Astrocyte (in vitro differentiated cells and primary cell): ENCODE results near the gene NIT1. TPM values are rescaled to one million over a fixed set of nuclear protein-coding genes. Genes with fewer than 3 reads are reported as not detected.

Experiments used
- DNase-seq: peaks from one replicate; pipeline ENCODE4 v3.0.0-alpha.2; 2010; ENCODE audit warnings: low read depth
- FAIRE-seq: peaks from 2 replicates; lab custom pipeline; 2011; peaks lifted over from hg19 to GRCh38; lab: Jason Lieb, UNC
- H2AFZ ChIP-seq: 2 replicates; pipeline ENCODE4 v1.6.0; 2012; ENCODE audit warnings: low read depth, low read length, inconsistent platforms
- H3K27ac ChIP-seq: 2 replicates; pipeline ENCODE4 v1.5.1; 2011; ENCODE audit warnings: low read depth, low read length, inconsistent platforms
- H3K27me3 ChIP-seq: 2 replicates; pipeline ENCODE4 v1.6.0; 2011; ENCODE audit warnings: low read length, inconsistent platforms; ENCODE audit not compliant: insufficient read depth
- H3K36me3 ChIP-seq: 2 replicates; pipeline ENCODE4 v1.5.1; 2011; ENCODE audit warnings: low read length, inconsistent platforms; ENCODE audit not compliant: insufficient read depth
- H3K4me1 ChIP-seq: 2 replicates; pipeline ENCODE4 v1.5.1; 2011; ENCODE audit warnings: low read length, inconsistent platforms; ENCODE audit not compliant: insufficient read depth
- H3K4me2 ChIP-seq: 2 replicates; pipeline ENCODE4 v1.6.0; 2012; ENCODE audit warnings: low read length, inconsistent platforms
- H3K4me3 ChIP-seq: 2 replicates; pipeline ENCODE4 v1.5.1; 2011; ENCODE audit warnings: low read depth, mild to moderate bottlenecking, low read length, inconsistent platforms; ENCODE audit not compliant: insufficient read depth
- H3K79me2 ChIP-seq: 2 replicates; pipeline ENCODE4 v1.6.0; 2012; ENCODE audit warnings: mild to moderate bottlenecking, low read length, inconsistent platforms; ENCODE audit not compliant: insufficient read depth
- H3K9ac ChIP-seq: 2 replicates; pipeline ENCODE4 v1.6.0; 2012; ENCODE audit warnings: mild to moderate bottlenecking, low read length, inconsistent platforms
- H3K9me3 ChIP-seq: 2 replicates; pipeline ENCODE4 v1.5.1; 2012; ENCODE audit warnings: low read depth, mild to moderate bottlenecking, low read length, inconsistent platforms; ENCODE audit not compliant: insufficient read depth
- H4K20me1 ChIP-seq: 2 replicates; pipeline ENCODE4 v1.6.0; 2012; ENCODE audit warnings: low read length, inconsistent platforms; ENCODE audit not compliant: insufficient read depth
- H3K27ac Mint-ChIP-seq: one replicate; pipeline ENCODE4 v1.8.0; 2021; ENCODE audit warnings: mild to moderate bottlenecking, mixed read lengths; ENCODE audit not compliant: unreplicated experiment
- H3K27me3 Mint-ChIP-seq: one replicate; pipeline ENCODE4 v1.8.0; 2021; ENCODE audit warnings: low read depth, mixed read lengths; ENCODE audit not compliant: unreplicated experiment
- H3K36me3 Mint-ChIP-seq: one replicate; pipeline ENCODE4 v1.8.0; 2021; ENCODE audit warnings: low read depth, mixed read lengths; ENCODE audit not compliant: unreplicated experiment
- H3K4me1 Mint-ChIP-seq: one replicate; pipeline ENCODE4 v1.8.0; 2021; ENCODE audit warnings: low read depth, mixed read lengths; ENCODE audit not compliant: unreplicated experiment
- H3K4me3 Mint-ChIP-seq: one replicate; pipeline ENCODE4 v1.8.0; 2021; ENCODE audit warnings: mild to moderate bottlenecking, moderate library complexity, mixed read lengths; ENCODE audit not compliant: unreplicated experiment
- H3K9me3 Mint-ChIP-seq: one replicate; pipeline ENCODE4 v1.8.0; 2021; ENCODE audit warnings: mild to moderate bottlenecking, mixed read lengths; ENCODE audit not compliant: unreplicated experiment
- CTCF ChIP-seq: IDR thresholded peaks from 2 replicates; pipeline ENCODE4 v1.5.1; 2011; ENCODE audit warnings: low read depth, mild to moderate bottlenecking, inconsistent platforms, low read length, moderate library complexity; ENCODE audit not compliant: insufficient read depth
- EZH2 ChIP-seq: IDR thresholded peaks from 2 replicates; pipeline ENCODE4 v1.6.1; 2012; ENCODE audit warnings: mild to moderate bottlenecking, low read length, inconsistent platforms; ENCODE audit not compliant: insufficient read depth
- total RNA-seq: library from RNA; stranded (reverse); gene quantifications from 2 replicates; pipeline ENCODE4 v1.2.1, GENCODE V29; 2021

The NIT1 gene
- total RNA-seq, 1 donor from 2014 or later = 25.9 TPM

GRCh38 chr1:161098210-161099068, 19.5 kb upstream of the NIT1 start, which contains the start of gene KLHDC9:
KLHDC9 (plus strand) TSS chr1:161098361; CDS start chr1:161098536, 175 bp downstream.
- Histone ChIP-seq H3K79me2 (peaks cover 12% of the 10 kb centered on the region), H3K4me2 (peak within 1 kb of the TSS; percentile 90), H3K9ac (peak within 1 kb of the TSS; percentile 67), H3K27ac (no peak within 1 kb of the TSS), H3K27me3 (no peaks in the 10 kb centered on the region), H3K9me3 (no peaks in the 10 kb centered on the region), H3K4me1 (peaks cover 15% of the 10 kb centered on the region), H3K36me3 (peaks cover 15% of the 10 kb centered on the region), H3K4me3 (peak within 1 kb of the TSS; percentile 55), H4K20me1 (peaks cover 38% of the 10 kb centered on the region), H2AFZ (peak within 1 kb of the TSS; percentile 20)
- peak within 1 kb of the TSS; percentile 86 for H3K27ac Mint-ChIP-seq
- no peaks in the 10 kb centered on the region for H3K9me3 Mint-ChIP-seq
- DNase-seq (peak; percentile 78), FAIRE-seq (no peak)
- no peaks in the 10 kb centered on the region for H3K27me3 Mint-ChIP-seq
- TF ChIP-seq EZH2 = no peak
- TF ChIP-seq CTCF = no peak
- peak within 1 kb of the TSS; percentile 86 for H3K4me3 Mint-ChIP-seq
- H3K4me1 Mint-ChIP-seq = peaks cover 19% of the 10 kb centered on the region
- peaks cover 3% of the 10 kb centered on the region for H3K36me3 Mint-ChIP-seq

DNA sequence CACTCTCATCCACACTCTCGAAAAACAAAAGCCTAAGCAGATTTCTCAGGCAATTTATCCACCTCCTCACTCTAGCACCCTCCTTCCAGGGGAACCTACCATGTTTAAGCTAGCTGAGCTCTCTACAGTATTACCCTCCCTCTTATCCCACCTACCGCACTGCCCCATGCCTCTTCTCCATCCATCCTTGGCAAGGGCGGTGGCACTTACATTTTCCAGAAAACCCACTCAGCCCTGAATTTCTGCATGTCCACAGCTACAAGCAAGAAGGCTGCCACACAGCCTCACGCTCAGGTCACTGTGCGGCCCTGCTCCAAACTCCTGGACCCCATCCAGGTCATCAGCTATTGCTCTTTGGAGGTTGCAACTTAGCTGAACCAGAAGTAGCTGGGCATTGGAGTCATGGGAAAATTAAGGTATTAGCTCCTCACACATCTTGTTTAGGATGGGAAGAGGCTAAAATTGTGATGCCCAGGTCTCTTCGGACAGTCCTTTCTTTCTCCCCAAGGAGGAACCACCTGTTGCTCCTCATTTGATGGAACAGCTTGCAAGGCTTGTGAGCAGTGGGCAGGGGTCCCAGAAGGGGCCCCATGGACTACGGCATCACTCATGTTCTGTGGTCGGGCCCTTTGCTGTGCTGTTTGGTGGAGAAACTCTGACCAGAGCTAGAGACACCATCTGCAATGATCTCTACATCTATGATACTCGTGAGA, 18.7 kb upstream of the NIT1 start:
- H3K4me2 ChIP-seq = peak overlapping the region; percentile 90

More for the DNA sequence above, 18.7 kb upstream of the NIT1 start:
- Mint-ChIP-seq H3K27ac (no peak overlapping the region), H3K36me3 (peaks cover 3% of the 10 kb centered on the region), H3K4me1 (peaks cover 16% of the 10 kb centered on the region), H3K9me3 (no peaks in the 10 kb centered on the region), H3K27me3 (no peaks in the 10 kb centered on the region), H3K4me3 (peak overlapping the region; percentile 79)
- no peak overlapping the region for H2AFZ ChIP-seq
- peaks cover 15% of the 10 kb centered on the region for H3K4me1 ChIP-seq
- H3K27ac ChIP-seq = no peak overlapping the region
- no peak for FAIRE-seq
- no peaks in the 10 kb centered on the region for H3K9me3 ChIP-seq
- TF ChIP-seq EZH2 (no peak), CTCF (no peak)
- H3K79me2 ChIP-seq = peaks cover 20% of the 10 kb centered on the region
- no peak overlapping the region for H3K4me3 ChIP-seq
- H3K9ac ChIP-seq = peak overlapping the region; percentile 67
- peaks cover 15% of the 10 kb centered on the region for H3K36me3 ChIP-seq
- peaks cover 46% of the 10 kb centered on the region for H4K20me1 ChIP-seq
- no peak for DNase-seq
- no peaks in the 10 kb centered on the region for H3K27me3 ChIP-seq
